SK-N-SH treated with all-trans-retinoic acid at 6 μM for 48 hours (cell line): Measurements from ENCODE around the gene PDE4DIP.
"Not testable (repeated sequence)": the region's sequence is repeated elsewhere in the genome, so short reads cannot be mapped to it uniquely, and the experiment has no call there.

Experiments
- ARNTL ChIP-seq: fragments of 450-650 bp; formaldehyde crosslinking; IDR thresholded peaks from 2 replicates; pipeline ENCODE4 v1.5.0; 2020; ENCODE audit warnings: low read depth, mild to moderate bottlenecking, moderate library complexity, borderline replicate concordance
- CSDC2 ChIP-seq: fragments of 250-450 bp; sonication (Bioruptor Pico); IDR thresholded peaks from 2 replicates; pipeline ENCODE4 v1.5.0; 2020; ENCODE audit warnings: mild to moderate bottlenecking, moderate library complexity
- CSRNP3 ChIP-seq: fragments of 250-450 bp; sonication (Bioruptor Pico); IDR thresholded peaks from 2 replicates; pipeline ENCODE4 v1.5.1; 2021; ENCODE audit warnings: mild to moderate bottlenecking, moderate library complexity
- OSR1 ChIP-seq: fragments of 250-450 bp; sonication (Bioruptor Pico); IDR thresholded peaks from 2 replicates; pipeline ENCODE4 v1.8.0; 2022; ENCODE audit warnings: moderate library complexity, mild to moderate bottlenecking, inconsistent platforms
- PATZ1 ChIP-seq: fragments of 250-450 bp; sonication (Bioruptor Pico); IDR thresholded peaks from 2 replicates; pipeline ENCODE4 v1.8.0; 2020; ENCODE audit warnings: mild to moderate bottlenecking, moderate library complexity, borderline replicate concordance
- RARB ChIP-seq: fragments of 250-450 bp; sonication (Bioruptor Pico); IDR thresholded peaks from 2 replicates; pipeline ENCODE4 v1.8.0; 2021; ENCODE audit warnings: mild to moderate bottlenecking, moderate library complexity
- TCF4 ChIP-seq: fragments of 250-450 bp; sonication (Bioruptor Pico); IDR thresholded peaks from 2 replicates; pipeline ENCODE4 v1.8.0; 2021; ENCODE audit warnings: mild to moderate bottlenecking, moderate library complexity, borderline replicate concordance
- ZC3H10 ChIP-seq: fragments of 250-450 bp; sonication (Bioruptor Pico); IDR thresholded peaks from 2 replicates; pipeline ENCODE4 v1.5.1; 2021; ENCODE audit warnings: mild to moderate bottlenecking, moderate library complexity
- ZNF70 ChIP-seq: fragments of 450-650 bp; formaldehyde crosslinking; IDR thresholded peaks from 2 replicates; pipeline ENCODE4 v1.5.0; 2020; ENCODE audit warnings: mild to moderate bottlenecking, moderate library complexity
- TF ChIP-seq, protein P1 (sequence below): fragments of 250-450 bp; sonication (Bioruptor Pico); IDR thresholded peaks from 2 replicates; pipeline ENCODE4 v1.5.1; 2020; ENCODE audit warnings: low read depth, mild to moderate bottlenecking, moderate library complexity

DNA sequence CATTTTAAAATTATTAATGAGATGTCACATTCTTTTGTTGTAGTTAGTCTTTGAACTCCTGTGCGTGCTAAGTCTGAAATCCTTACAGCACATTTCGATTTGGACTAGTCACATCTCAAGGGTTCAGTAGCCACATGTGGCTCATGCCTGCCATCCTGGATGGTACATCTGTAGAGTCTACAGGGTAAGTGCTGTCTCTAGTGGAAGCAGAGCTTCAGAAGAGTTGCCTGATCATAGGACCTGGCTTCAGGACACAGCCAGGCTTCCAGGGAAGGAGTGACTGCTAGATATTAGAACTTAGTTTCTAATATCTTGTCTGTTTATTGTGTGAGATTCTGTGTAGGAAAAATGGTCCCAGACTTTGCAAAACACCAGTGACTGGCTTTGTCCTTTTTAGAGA is 72.0 kb downstream of the PDE4DIP start:
- TF ChIP-seq ARNTL (CRISPR knock-in tag); PATZ1; OSR1; CSRNP3 (CRISPR knock-in tag); ZNF70 (CRISPR knock-in tag); TCF4; CSDC2 (CRISPR knock-in tag); RARB (CRISPR knock-in tag); ZC3H10 (CRISPR knock-in tag): not testable (repeated sequence)
- TF ChIP-seq, protein P1, sequence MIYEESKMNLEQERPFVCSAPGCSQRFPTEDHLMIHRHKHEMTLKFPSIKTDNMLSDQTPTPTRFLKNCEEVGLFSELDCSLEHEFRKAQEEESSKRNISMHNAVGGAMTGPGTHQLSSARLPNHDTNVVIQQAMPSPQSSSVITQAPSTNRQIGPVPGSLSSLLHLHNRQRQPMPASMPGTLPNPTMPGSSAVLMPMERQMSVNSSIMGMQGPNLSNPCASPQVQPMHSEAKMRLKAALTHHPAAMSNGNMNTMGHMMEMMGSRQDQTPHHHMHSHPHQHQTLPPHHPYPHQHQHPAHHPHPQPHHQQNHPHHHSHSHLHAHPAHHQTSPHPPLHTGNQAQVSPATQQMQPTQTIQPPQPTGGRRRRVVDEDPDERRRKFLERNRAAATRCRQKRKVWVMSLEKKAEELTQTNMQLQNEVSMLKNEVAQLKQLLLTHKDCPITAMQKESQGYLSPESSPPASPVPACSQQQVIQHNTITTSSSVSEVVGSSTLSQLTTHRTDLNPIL (CRISPR knock-in tag), result not testable (repeated sequence)
